Activated T-cell treated with anti-CD3 and anti-CD28 coated beads for 48 hours (primary cell): Measurements from ENCODE around the gene IL20RA.
"Not testable (repeated sequence)": the region's sequence is repeated elsewhere in the genome, so short reads cannot be mapped to it uniquely, and the experiment has no call there.

ENCODE experiments used
- DNase-seq: peaks from one replicate; pipeline ENCODE4 v3.0.0-alpha.2; 2020; ENCODE audit warnings: low read depth

The IL20RA gene

DNA sequence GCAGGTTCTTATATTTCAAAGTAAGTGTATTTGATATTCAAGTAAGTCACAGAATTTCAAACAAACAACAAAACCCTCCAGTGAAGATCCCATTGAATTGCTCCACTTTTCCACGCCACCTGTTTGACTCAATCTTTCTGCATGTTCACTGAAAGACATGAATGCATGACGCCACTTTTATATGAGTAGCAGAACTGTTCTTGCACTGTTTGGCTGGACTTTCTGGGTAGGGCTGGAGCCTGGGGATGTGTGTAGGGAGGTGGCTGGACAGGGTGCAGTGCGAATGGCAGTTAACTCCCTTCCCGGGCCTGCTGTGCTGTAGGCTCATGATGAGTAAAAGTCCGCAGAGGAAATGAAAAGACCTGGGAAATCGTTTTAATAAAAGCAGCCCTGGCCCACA lies 39.7 kb downstream of the IL20RA start:
- DNase-seq: no peak

DNA sequence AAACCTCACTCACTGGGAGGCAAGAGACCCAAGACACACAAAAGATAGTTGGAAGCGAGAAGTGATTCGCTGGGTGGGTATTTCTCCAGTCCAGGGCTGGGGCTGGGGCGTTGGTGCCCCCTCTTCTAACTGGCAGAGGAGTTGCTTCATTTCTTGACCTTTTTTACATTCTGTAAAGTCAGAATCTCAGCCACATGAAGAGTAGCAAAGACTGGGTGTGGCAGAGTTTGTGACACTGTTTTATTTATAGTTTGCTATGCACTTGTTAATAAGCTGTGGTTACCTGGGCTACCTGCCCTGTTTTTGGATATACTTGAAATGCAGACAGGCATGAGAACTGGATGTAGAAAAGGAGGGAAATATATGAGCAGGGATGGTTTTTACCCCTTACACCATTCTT lies 42.3 kb downstream of the IL20RA start:
- DNase-seq: no peak

DNA sequence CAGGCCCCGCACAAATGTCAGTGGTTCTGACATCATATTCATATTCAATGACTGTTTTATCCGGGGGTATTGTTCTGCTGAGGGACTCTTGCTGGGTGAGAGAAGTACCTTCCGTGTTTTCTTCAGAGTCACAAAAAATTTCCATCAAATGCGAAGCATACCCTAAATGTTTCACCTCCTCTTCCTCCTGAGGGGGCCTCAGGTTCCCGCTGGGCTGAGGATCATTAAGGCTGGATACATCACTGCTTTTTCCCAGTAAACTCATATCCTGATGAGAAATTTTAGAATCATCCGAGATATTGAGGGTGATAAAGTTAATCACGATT lies 42.8 kb downstream of the IL20RA start:
- DNase-seq: no peak

DNA sequence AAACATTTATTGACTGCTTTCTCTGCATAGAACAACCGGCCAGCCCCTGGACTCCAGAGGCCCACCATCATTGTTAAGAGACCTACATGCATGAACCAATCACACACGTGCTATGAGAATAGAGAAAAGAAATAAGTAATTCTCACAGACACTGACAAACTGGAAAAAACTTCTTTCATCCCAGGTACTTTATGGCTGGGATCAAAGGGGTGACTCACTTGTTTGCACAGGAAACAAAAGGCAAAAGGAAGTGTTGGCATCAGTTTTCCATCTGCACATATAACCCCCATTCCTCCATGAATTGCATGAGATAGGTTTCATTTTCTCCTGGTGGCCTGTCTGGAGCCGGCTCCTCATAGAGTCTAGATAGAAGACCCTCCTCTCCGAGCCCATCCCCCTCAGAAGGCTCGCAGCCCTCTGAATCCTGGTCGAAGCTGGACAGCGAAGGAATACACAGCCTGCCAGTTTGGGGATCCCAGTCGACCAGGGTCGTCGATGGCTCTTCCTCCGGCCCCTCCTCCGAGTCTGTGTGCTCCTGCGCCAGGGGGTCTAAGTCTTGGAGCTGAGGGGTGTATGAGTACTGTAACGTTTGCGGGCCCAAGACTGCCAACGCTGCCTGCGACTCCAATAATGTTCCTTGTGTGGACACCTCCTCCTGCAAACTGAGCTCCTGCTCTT lies 43.3 kb downstream of the IL20RA start:
- DNase-seq: no peak

DNA sequence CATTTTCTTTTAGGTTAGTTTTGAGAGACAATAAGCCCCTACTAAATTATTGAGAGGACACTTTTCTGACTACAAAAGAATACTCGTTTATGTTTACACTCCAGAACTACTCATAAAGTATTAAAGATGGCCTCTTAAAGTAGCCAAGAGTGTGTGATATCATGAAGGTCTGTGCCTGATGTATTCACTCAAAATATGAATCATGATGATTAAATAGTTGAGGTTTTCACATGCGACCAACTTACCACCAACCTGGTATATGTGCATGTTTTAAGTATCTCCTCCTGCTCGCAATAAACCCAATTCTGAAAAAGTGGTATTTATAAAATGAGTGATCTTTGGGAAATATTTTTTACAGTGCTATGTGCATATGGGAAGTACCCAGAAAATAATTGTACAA lies 43.9 kb downstream of the IL20RA start:
- DNase-seq: no peak

DNA sequence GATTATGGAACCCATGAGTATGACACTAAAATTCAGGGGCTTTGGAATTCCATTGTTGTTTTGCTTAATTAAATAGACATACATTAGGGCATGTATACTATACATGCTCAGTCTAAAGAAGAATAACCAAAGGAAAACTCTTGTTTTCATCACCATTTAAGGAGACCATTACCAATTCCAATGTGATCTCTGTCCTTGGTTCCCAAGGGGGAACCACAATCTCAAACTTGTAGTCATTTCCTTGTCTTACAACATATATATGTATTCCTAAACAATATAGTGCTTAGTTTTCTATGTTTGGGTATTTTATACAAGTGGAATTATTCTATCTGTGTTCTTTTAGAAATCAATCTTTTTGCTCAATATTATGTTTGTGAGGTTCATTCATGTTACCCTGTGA lies 49.2 kb downstream of the IL20RA start:
- no peak for DNase-seq

DNA sequence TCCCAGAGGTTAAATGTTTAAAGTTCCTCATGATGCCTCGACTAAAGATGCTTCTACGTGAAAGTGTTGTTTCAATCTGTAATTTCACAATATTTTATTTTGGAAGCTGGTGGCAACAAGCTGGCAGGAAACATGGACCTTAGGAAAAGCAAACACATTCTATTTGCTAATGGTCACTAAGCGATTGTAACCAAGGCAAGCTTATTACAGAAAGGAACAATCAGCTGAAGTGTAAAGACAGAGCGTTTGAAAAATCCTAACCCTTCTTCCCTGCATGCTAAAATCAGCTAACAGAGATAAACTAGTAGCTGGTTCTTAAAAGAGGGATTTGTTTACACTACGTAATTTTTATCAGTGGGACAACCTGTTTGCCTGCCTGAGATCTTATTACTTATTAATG lies 50.0 kb downstream of the IL20RA start:
- no peak for DNase-seq

DNA sequence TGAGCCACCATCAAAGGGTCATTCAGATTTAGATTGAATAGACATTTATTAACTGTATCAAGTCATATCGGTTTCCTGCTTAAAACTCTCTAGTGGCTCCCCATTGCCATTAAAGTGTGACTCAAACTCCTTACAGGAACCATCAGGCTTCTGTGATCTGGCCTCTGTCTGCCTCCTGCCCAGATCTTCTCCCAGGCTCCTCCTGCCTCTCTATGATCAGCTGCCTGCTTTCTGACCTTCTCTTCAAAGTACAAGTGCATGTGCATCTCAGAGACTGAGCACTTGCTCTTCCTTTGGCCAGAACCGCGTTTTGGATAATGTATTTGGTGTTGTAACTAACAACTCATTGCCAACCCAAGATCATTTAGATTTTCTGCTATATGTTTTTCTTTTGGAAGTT lies 52.7 kb downstream of the IL20RA start:
- DNase-seq: no peak

DNA sequence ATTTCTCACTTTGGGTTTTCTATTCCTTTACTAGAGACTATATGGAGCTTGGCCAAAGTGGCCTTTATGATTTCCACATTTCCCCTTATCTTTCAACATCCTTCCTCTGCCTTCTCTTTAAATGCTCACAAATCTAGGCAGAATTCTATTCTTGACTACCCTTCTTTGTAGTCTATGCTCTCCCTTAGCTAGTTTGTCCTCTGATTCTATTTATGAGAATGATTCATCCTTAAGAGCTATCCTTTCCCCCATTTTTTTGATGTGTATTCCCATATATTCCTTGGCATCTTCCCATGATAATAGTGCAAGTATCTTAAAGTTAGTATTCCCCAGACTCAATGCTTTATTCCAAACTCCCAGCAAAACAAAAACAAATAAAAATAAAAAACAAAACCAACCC lies 53.1 kb downstream of the IL20RA start:
- no peak for DNase-seq

DNA sequence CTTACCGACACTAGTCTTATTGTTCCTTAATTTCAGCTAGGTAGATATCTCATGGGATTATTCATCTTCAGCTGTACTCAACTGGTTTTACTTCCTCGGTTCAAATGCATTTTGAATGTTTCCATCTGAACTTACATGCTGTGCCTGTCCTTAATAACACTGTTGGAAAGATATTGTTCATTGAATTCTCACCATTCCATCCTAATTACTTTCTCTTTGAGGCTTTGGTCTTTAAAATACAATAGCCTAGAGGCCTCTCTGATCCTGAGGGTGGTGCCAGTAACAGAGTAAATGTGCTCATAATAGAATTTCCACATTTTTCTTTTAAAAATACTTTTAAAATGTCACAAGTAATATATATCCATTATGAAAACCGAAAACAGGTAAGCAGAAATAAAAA lies 54.0 kb downstream of the IL20RA start:
- DNase-seq: no peak

DNA sequence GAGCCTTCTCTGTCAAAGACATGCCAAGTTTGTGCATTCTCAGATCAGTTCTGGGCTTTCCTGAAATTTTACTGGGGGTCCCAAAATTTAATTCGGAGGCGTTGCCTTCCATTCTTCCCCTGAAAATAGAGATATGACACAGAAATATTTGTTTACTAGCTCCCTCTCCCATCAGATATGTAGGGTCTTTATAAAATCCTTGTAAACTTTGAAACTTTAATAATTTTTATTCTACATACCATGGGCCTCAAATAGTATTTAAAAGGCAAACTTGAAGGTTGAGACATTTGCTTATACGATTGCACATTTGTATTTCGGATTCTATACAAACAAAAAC lies 54.6 kb downstream of the IL20RA start:
- no peak for DNase-seq

DNA sequence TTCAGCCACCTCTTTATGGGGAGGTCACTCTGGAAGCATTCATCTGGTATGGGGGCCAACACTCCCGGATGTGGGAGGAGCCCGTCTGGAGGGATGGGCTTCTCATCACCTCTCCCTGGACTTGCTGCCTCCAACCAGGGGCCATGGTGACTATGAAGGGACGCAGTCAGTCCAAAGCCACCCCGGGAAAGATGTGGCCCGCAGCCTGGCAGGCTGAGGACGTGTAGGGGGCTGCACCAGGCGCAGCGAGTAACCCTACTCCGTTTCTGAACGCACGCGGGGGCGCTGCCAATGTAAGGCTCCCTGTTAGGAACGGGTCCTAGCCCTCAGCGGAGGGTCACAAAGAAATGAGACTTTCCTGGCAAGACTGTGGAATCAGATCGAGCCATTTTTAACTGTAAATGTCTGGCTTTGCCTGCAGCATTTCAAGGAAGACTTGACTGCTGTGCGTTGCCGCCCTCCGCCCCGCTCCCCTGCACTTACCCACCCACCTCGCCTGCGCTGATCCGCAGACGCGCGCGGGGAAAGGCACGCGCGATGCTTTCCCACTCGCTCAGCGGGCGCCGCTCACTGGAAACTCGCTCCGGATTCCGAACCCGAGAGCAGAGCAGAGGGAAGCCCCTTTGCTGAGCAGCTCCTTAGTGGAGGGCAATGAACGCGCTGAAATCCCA lies 55.1 kb downstream of the IL20RA start:
- DNase-seq: no peak

DNA sequence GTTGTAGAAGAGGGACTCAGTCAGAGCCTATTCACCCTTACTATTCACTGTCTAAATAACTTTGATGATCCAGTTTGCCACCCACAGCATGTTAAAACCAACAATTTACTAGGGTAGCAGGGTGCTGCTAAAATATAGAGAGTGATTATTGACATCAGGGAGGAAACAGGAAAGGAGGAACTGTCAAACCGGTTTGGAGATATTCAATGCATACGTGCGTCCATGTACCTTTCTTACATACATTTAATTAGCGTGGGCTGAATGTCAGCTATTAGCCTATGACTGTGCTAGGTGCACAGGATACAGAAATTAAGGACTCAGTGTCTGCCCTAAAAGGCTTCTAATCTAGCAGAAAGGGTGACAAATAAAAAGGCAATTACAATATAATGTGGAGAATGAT lies 57.2 kb downstream of the IL20RA start:
- no peak for DNase-seq

DNA sequence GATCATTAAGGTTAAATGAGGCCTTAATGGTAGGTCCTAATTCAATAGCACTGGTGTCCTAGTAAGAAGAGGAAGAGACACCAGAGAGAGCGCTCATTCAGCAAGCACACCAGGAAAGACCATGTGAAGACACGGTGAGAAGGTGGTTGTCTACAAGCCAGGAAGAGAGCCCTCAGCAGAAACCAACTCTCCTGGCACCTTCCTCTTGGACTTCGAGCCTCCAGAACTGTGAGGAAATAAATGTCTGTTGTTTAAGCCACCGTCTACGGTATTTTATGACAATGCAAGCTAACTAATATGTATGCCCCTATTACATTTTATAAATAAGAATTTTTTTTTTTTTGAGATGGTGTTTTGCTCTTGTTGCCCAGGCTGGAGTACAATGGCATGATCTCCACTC lies 59.3 kb downstream of the IL20RA start:
- no peak for DNase-seq

DNA sequence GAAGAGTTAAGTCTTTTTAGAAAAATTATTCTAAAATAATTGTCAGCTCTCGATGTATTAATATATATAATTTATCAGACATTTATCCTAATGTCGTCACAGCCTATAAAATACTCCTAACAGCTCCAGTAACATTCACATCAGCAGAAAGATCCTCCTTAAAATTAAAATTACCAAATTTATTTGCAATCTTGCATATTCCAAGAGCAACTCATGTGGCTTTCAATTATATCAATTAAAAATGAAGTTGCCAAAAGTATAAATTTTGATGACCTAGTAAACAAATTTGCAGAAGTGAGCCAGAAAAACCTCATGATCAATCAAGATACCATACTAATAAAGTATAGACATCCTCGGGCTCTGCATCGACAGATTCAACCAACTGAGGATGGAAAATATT lies 60.2 kb downstream of the IL20RA start:
- no peak for DNase-seq

DNA sequence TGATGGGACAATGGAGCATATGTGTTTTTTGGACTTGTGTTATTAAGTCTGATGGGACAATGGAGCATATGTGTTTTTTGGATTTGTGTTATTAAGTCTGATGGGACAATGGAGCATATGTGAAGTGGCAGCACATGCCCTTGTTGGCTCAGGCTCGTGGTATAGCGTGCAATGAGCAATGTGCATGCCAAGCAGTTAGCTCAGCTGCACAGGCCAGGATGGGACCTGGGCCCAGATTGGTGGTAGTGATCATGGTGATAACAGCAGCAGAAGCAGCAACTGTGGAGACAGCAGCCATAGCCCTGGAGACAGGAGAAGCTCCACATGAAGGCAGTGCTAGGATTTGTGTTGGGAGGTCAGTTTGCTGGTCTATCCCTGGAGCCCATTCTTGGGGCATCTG lies 61.1 kb downstream of the IL20RA start:
- no peak for DNase-seq

DNA sequence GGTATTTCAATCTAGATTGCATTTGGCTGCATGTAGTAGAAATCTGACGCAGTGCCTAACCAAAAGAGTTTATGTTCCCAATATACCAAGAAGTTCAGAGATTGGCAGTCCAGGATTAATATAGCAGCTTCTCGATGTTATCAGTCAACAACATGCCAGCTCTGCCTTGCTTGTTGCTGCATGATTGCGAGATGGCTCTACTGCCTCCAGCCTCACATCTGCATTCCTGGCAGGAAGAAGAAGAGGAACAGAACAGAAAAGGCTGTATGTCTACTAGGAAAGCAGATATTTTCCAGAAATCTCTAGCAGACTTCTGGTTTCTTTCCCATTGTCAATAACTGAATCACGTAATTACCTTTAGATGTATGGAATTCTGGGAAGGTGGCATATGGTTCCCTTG lies 61.8 kb downstream of the IL20RA start:
- DNase-seq: no peak

DNA sequence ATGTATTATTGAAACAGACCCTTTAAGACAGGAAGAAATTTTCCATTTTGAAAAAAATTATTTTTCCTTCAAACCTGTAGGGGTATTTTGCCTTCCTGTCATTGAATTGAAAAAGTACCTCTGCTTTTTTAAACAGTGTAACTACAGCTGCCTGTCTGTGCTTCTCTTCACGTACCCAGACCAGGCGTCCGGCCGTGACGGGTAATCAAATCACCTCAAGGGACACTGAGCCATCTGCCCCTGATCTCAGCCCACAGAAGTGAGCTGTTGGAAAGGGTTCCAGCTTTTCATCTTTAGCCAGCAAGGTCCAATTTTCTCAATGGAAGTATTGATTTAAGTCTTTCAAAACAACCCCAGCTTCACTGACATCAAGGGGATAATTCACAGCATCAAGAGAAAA lies 64.7 kb downstream of the IL20RA start:
- no peak for DNase-seq

DNA sequence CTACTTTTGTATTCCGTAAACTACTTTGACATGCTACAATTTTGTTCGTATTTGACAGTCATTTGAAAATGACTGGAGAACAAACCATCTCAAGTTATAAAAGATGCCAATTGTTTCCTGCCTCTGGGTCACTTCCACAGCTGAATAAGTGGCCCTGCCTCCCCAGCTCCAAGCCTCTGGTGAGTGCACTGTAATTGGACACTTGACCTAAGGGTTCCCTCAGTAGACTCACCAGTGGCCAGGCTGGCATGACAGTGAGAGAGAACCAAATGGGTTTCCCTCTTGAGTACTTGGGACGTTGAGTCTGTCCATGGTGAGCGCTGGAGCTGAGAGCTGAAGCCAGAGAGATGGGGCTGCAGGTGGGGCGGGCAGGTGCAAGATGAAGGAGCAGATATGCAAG lies 65.6 kb downstream of the IL20RA start:
- no peak for DNase-seq

DNA sequence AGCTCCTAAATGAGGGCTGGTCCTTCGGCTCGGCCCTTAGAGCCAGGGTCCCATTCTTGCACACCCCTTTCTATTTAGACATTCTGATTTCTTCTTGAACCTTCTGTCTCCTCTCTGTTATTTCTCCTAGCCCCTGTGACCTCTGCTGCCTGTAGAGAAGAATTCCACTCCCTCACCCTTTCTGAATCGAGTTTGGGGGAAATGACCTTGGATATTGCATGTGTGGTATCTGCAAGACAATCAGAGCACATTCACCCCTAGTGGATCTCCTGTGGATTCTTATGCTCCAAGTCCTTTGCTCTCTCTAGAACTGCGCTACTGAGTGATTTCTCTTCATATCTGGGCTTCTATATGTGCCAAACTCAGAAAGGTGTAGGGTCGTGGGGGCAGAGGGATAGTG lies 67.7 kb downstream of the IL20RA start:
- no peak for DNase-seq

DNA sequence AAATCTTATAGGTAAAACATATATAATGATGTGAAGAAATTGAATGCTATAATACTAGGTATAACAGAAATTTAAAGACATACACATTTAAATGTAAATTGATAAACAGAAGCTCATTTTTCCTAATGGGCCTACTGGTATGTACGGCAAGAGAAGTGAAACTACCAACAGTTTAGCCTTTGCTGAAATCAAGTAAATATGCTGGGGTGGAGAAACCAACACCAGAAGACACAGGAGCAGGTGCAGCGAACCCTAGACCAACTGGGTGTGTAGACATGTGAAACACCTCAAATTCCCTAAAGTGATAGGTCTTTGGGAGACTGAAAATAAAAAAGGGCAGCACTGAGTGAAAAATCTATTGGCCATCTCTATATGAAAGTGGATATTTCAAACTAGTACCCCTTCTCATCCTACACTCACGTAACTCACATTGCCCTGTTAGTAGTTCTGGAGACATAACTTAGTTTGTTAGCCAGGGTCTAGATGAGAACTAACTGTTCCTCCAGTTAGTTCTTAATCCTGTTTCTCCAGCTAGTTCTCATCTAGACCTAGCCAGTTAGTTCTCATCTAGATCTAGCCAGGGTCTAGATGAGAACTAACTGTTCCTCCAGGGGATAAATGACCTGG lies 69.6 kb downstream of the IL20RA start:
- no peak for DNase-seq

DNA sequence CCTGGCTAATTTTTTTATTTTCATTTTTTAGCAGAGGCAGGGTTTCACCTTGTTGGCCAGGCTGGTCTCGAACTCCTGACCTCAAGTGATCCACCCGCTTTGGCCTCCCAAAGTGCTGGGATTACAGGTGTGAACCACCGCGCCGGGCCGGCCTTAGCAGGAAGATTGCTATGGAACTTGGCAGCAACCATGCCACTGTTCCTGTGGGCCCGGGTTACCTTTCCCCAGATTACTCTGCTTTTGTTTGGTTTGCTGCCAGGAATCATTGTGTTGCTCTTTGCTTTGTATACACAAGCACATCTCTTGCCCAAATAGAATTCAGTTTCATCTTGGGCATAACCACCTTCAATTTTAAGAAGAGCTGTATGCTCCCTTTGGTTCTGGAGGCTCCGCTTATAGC lies 71.0 kb downstream of the IL20RA start:
- DNase-seq: not testable (repeated sequence)

DNA sequence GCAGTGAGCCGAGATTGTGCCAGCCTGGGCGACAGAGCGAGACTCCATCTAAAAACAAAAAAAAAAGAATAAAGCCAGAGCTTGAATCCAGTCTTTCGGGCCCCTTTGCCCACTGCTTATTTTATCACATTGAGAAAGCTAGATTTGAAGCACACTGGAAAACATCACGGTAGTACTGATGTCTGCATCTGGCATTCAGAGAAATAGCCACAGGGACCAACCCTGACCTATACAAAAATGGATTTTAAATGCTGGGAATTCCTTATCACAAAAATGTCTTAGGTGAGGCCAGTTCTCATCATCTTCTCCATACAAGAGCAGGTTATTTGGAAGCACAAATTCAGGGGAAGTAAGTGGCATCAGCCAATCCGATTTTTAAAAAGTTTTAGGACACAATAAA lies 73.2 kb downstream of the IL20RA start:
- no peak for DNase-seq

DNA sequence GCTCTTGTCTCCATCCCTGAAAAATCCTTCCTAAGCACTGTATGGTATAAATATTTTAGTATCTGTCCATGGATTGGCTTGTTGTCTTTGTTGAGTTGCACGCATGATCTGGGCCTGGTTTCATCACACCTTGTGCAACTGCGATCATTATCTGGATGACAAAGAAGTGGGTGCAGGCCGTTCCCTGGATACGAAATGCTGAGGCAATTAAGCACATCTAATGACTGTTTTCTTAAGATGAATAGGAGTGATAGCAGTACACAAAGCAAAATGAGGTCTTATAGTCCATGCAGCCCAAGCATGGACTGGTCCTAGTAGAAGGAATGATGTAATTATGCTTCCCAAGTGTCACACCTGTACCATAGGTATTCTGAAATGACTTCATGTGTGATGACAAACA lies 74.8 kb downstream of the IL20RA start:
- no peak for DNase-seq
